ENCODE data around the gene SLIT3.

SLIT3 gene

GRCh38 chr5:168876419-168876818, 424.5 kb downstream of the SLIT3 start:
- H3K27ac Mint-ChIP-seq, result peak overlapping the region; percentile 94
- peaks cover 56% of the 10 kb centered on the region for H3K4me1 Mint-ChIP-seq
- no peak for DNase-seq
- H3K9me3 Mint-ChIP-seq, result no peaks in the 10 kb centered on the region
- TF ChIP-seq, protein P1, sequence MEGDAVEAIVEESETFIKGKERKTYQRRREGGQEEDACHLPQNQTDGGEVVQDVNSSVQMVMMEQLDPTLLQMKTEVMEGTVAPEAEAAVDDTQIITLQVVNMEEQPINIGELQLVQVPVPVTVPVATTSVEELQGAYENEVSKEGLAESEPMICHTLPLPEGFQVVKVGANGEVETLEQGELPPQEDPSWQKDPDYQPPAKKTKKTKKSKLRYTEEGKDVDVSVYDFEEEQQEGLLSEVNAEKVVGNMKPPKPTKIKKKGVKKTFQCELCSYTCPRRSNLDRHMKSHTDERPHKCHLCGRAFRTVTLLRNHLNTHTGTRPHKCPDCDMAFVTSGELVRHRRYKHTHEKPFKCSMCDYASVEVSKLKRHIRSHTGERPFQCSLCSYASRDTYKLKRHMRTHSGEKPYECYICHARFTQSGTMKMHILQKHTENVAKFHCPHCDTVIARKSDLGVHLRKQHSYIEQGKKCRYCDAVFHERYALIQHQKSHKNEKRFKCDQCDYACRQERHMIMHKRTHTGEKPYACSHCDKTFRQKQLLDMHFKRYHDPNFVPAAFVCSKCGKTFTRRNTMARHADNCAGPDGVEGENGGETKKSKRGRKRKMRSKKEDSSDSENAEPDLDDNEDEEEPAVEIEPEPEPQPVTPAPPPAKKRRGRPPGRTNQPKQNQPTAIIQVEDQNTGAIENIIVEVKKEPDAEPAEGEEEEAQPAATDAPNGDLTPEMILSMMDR (IDR thresholded peaks at IDR 0.05), result no peak
- H3K4me3 Mint-ChIP-seq, result no peak overlapping the region
- no peaks in the 10 kb centered on the region for H3K36me3 Mint-ChIP-seq (ENCODE audit: low read depth)
- peaks cover 5% of the 10 kb centered on the region for H3K27me3 Mint-ChIP-seq (ENCODE audit: low read depth, poor library complexity)

- TF ChIP-seq, protein P1 (IDR thresholded peaks at IDR 0.05), result no peak
- peak overlapping the region; percentile 94 for H3K27ac Mint-ChIP-seq
- no peak overlapping the region for H3K4me3 Mint-ChIP-seq
- H3K36me3 Mint-ChIP-seq (ENCODE audit: low read depth), result no peaks in the 10 kb centered on the region
- DNase-seq, result no peak
- no peaks in the 10 kb centered on the region for H3K9me3 Mint-ChIP-seq
- peaks cover 62% of the 10 kb centered on the region for H3K4me1 Mint-ChIP-seq
- H3K27me3 Mint-ChIP-seq (ENCODE audit: low read depth, poor library complexity), result peaks cover 5% of the 10 kb centered on the region
Observed at GRCh38 chr5:168875832-168876231, 425.1 kb downstream of the SLIT3 start.

- peaks cover 5% of the 10 kb centered on the region for H3K27me3 Mint-ChIP-seq (ENCODE audit: low read depth, poor library complexity)
- H3K4me3 Mint-ChIP-seq, result no peak overlapping the region
- no peaks in the 10 kb centered on the region for H3K9me3 Mint-ChIP-seq
- TF ChIP-seq, protein P1 (IDR thresholded peaks at IDR 0.05), result peak; percentile 46
- no peaks in the 10 kb centered on the region for H3K36me3 Mint-ChIP-seq (ENCODE audit: low read depth)
- no peak overlapping the region for H3K27ac Mint-ChIP-seq
- H3K4me1 Mint-ChIP-seq, result peaks cover 72% of the 10 kb centered on the region
- no peak for DNase-seq
Observed at GRCh38 chr5:168874713-168875380, 426.1 kb downstream of the SLIT3 start.

DNA sequence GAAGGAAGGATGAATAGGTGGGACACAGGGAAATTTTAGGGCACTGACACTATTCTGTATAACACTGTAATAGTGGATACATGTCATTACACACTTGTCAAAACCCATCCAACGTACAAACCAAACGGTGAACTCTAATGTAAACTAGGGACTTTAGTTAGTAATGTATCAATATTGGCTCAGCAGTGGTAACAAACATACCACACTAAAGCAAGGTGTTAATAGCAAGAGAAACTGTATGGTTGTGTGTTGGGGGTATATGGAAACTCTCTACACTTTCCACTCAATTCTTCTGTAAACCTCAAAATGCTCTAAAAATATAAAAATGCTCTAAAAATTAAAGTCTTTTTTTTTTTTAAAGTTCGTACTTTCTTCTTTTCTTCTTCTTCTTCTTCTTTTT, 428.7 kb downstream of the SLIT3 start:
- peaks cover 71% of the 10 kb centered on the region for H3K4me1 Mint-ChIP-seq
- TF ChIP-seq, protein P1 (IDR thresholded peaks at IDR 0.05), result no peak
- peaks cover 5% of the 10 kb centered on the region for H3K27me3 Mint-ChIP-seq (ENCODE audit: low read depth, poor library complexity)
- no peaks in the 10 kb centered on the region for H3K9me3 Mint-ChIP-seq
- DNase-seq, result no peak
- H3K4me3 Mint-ChIP-seq, result no peak overlapping the region
- H3K27ac Mint-ChIP-seq, result peak overlapping the region; percentile 50
- H3K36me3 Mint-ChIP-seq (ENCODE audit: low read depth), result no peaks in the 10 kb centered on the region

DNA sequence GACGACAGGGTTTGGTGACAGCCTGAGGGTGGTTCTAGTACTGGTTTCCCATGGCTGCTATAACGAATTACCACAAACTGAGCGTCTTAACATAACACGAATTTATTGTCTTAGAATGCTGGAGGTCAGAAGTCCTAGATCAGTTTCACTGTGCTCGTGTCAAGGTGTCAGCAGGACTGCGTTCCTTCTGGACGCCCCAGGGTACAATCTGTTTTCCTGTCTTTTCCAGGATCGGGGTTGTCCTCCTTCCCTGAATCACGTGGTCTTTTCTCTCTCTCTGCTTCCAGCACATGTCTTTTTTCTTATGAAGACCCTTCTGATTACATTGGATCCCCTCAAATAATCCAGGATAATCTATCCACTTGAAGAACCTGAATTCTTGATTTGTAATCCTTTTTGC, 430.0 kb downstream of the SLIT3 start:
- peaks cover 5% of the 10 kb centered on the region for H3K27me3 Mint-ChIP-seq (ENCODE audit: low read depth, poor library complexity)
- TF ChIP-seq, protein P1 (IDR thresholded peaks at IDR 0.05), result no peak
- peak overlapping the region; percentile 0 for H3K4me3 Mint-ChIP-seq
- H3K36me3 Mint-ChIP-seq (ENCODE audit: low read depth), result no peaks in the 10 kb centered on the region
- no peaks in the 10 kb centered on the region for H3K9me3 Mint-ChIP-seq
- peak; percentile 33 for DNase-seq
- peaks cover 72% of the 10 kb centered on the region for H3K4me1 Mint-ChIP-seq
- H3K27ac Mint-ChIP-seq, result peak overlapping the region; percentile 74

DNA sequence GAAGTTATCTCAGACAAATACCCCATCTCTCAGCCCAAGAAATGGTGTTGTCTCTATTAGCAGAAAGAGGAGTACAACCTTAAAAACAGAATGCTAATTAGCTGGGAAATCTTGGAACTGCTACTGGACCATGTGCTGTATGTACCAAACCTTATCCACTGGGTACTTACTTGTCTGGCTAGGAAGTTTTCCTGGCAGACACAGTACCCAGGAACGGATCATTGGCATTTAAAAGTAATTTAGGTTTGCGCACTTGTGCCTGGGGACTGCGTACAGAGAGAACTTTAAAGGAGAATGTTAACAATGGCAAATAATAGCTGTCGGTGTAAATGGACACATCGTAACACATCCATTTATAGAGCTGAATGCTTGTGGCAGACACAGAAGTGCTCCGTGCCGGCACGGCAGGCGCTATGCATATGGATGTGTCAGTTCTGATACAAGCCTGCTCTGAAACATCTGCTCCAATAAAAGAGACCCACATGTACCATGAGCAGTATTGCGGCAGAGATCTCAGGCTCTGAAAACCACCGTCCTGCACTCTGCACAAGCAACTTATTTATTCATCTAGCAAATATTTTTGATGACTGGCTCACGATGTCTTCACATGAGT, 431.2 kb downstream of the SLIT3 start:
- Mint-ChIP-seq H3K27ac (peak overlapping the region; percentile 27), H3K4me3 (no peak overlapping the region), H3K27me3 (ENCODE audit: low read depth, poor library complexity) (peaks cover 5% of the 10 kb centered on the region), H3K9me3 (no peaks in the 10 kb centered on the region), H3K4me1 (peaks cover 69% of the 10 kb centered on the region), H3K36me3 (ENCODE audit: low read depth) (no peaks in the 10 kb centered on the region)
- no peak for DNase-seq
- TF ChIP-seq, protein P1 (IDR thresholded peaks at IDR 0.05), result no peak

All from nephron progenitor cell (in vitro differentiated cells).